ENCODE measurements around the gene CRELD2. TPM values are rescaled to one million over a fixed set of nuclear protein-coding genes. Genes with fewer than 3 reads are reported as not detected.

Gene CRELD2
- total and polyA plus RNA-seq, 2 of the 13 experiments (the other 11 are each of a cell fraction or from before 2014, with no cell fraction given), result 17.2 to 44.7 TPM

DNA sequence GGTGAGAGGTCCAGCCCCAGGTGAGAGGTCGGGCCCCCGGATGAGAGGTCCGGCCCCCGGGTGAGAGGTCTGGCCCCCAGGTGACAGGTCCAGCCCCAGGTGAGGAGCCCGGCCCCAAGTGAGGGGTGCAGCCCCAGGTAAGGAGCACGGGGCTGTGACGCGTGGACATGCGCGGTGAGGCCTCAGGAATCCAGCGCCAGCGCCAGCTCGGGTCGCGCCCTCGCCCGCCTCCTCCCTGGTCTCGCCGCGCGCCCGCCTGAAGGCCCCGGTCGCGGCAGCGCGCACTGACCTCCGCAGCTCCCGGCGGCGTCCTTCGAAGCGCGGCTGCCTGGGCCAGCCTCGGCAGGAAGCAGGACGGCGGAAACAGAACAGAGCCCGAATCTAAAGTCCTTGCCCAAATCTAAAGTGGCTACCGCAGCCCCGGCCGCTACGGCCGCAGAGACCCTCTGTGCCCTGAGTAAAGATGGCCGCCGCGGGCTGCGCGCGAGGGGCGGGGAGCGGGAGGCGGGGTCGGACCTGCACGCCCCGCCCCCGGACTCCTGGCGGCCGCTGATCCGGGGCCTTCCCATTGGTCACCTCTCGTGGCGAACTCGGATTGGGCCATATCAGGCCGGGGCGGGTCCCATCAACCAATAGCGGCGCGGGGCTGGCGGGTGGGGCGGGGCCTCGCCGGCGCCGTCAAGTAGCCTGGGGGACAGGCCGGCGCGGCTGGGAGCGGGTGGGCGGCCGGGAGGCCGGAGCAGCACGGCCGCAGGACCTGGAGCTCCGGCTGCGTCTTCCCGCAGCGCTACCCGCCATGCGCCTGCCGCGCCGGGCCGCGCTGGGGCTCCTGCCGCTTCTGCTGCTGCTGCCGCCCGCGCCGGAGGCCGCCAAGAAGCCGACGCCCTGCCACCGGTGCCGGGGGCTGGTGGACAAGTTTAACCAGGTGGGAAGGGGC lies at the start of gene CRELD2, which contains the start of gene ALG12 (continued):
- TF ChIP-seq ZNF574 (CRISPR knock-in tag; IDR thresholded peaks at IDR 0.05) (peak; percentile 94), ZNF549 (CRISPR knock-in tag; IDR thresholded peaks at IDR 0.05) (no peak), ZNF263 (CRISPR knock-in tag; IDR thresholded peaks at IDR 0.05) (peak; percentile 30; the same call in 1 of the 2 replicates), ZFP37 (CRISPR knock-in tag; IDR thresholded peaks at IDR 0.05; ENCODE audit: borderline replicate concordance) (no peak)

DNA sequence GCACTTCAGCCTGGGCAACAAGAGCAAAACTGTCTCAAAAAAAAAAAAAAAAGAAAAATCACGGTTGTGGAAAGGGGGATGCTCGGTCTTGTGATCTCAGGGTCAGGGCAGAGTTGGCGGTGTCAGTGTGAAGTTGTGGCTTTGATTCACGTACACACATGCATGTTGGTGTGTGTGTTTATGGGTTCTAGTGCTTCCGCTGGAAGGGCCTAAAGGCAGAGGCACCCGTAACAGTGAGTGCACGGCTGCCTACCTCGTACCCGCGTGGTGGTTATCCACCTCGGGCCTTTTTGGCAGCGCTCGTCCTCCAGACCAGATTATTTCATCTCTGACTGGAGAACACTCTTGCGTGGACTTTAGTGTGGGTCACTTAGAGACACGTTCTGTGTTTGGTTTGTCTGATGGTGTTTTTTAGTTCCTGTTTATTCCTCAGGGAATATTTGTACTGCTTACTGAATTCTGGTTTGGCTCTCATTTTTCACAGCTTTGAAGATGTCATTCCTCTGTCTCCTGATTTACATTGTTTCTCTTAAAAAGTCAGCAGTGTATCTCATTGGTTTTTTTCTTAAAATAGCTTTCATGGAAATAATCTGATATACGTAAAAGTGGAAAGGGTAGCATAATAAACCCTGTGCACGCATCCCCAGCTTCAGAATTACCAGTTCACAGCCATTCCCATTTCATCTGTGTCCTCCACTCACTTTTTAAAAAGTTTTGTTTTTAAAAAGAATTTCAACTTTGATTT lies 49.2 kb upstream of the CRELD2 start:
- Histone ChIP-seq H2AFZ (ENCODE audit: low read length) (no peak overlapping the region), H3K4me3 (replicated peaks in 1 of 3; ENCODE audit: insufficient read depth in 1 of 3, low read depth in 2 of 3, low read length in 3 of 3) (no peak overlapping the region), H3K79me2 (ENCODE audit: insufficient read depth, low read length) (peaks cover 79% of the 10 kb centered on the region), H3K27me3 (ENCODE audit: control insufficient read depth in 1 of 2, insufficient read depth in 2 of 2, low read length in 2 of 2) (no peaks in the 10 kb centered on the region), H3K27ac (ENCODE audit: extremely low read length, insufficient read depth, low read length) (no peak overlapping the region), H3K4me2 (ENCODE audit: low read depth, low read length) (no peak overlapping the region), H3K4me1 (ENCODE audit: insufficient read depth, low read length) (peaks cover 40% of the 10 kb centered on the region), H4K20me1 (ENCODE audit: insufficient read depth, low read length) (peaks cover 11% of the 10 kb centered on the region; the same call in 1 of the 2 replicates), H3K9me3 (ENCODE audit: low read length) (peaks cover 14% of the 10 kb centered on the region), H3K9ac (ENCODE audit: insufficient read depth, low read depth, low read length) (no peak overlapping the region), H3K36me3 (replicated peaks in 1 of 2; ENCODE audit: control insufficient read depth in 1 of 2, insufficient read depth in 2 of 2, low read length in 2 of 2) (no peaks in the 10 kb centered on the region; a peak in 1 of 5 replicates)
- DNase-seq (ENCODE audit: low spot score) (no peak), FAIRE-seq (no peak), ATAC-seq (no peak)
- intact Hi-C loops (cut with micrococcal nuclease; ENCODE audit: unreplicated experiment), result loop anchor here (1.0 kb wide), 1 partner anchor 49 kb away; the partner anchor contains the start of genes ALG12 and CRELD2
- in situ Hi-C loops (cut with HindIII; ENCODE audit: extremely low pct_ligation_motif_present, low pct_unique_long_range_greater_than_20kb), result no loop called here
- WGBS (ENCODE audit: low lambda C conversion rate), result 75% methylated on average over 10 of the region's 17 CpGs
- ChIA-PET POLR2A (interaction anchor here (1.8 kb wide), 1 partner anchor 17 kb away, joined by 6 read pairs; no protein-coding TSS in a partner anchor), CTCF (ENCODE audit: low intra/inter-chr PET ratio, low total read pairs) (no interaction called here)
- BruUV-seq (replicated peaks), result no TSS peak
- TF ChIP-seq, protein P1, sequence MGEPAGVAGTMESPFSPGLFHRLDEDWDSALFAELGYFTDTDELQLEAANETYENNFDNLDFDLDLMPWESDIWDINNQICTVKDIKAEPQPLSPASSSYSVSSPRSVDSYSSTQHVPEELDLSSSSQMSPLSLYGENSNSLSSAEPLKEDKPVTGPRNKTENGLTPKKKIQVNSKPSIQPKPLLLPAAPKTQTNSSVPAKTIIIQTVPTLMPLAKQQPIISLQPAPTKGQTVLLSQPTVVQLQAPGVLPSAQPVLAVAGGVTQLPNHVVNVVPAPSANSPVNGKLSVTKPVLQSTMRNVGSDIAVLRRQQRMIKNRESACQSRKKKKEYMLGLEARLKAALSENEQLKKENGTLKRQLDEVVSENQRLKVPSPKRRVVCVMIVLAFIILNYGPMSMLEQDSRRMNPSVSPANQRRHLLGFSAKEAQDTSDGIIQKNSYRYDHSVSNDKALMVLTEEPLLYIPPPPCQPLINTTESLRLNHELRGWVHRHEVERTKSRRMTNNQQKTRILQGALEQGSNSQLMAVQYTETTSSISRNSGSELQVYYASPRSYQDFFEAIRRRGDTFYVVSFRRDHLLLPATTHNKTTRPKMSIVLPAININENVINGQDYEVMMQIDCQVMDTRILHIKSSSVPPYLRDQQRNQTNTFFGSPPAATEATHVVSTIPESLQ (CRISPR knock-in tag; conservative IDR thresholded peaks at IDR 0.05), result no peak
- TF ChIP-seq ARNTL (CRISPR knock-in tag; IDR thresholded peaks at IDR 0.05) (no peak), ZFP90 (CRISPR knock-in tag; IDR thresholded peaks at IDR 0.05; ENCODE audit: borderline replicate concordance) (no peak), SAP130 (CRISPR knock-in tag; IDR thresholded peaks at IDR 0.05; ENCODE audit: low read depth) (no peak), RBAK (CRISPR knock-in tag; IDR thresholded peaks at IDR 0.05) (no peak), ISX (CRISPR knock-in tag; conservative IDR thresholded peaks at IDR 0.05) (no peak)
- TF ChIP-seq, protein P2, sequence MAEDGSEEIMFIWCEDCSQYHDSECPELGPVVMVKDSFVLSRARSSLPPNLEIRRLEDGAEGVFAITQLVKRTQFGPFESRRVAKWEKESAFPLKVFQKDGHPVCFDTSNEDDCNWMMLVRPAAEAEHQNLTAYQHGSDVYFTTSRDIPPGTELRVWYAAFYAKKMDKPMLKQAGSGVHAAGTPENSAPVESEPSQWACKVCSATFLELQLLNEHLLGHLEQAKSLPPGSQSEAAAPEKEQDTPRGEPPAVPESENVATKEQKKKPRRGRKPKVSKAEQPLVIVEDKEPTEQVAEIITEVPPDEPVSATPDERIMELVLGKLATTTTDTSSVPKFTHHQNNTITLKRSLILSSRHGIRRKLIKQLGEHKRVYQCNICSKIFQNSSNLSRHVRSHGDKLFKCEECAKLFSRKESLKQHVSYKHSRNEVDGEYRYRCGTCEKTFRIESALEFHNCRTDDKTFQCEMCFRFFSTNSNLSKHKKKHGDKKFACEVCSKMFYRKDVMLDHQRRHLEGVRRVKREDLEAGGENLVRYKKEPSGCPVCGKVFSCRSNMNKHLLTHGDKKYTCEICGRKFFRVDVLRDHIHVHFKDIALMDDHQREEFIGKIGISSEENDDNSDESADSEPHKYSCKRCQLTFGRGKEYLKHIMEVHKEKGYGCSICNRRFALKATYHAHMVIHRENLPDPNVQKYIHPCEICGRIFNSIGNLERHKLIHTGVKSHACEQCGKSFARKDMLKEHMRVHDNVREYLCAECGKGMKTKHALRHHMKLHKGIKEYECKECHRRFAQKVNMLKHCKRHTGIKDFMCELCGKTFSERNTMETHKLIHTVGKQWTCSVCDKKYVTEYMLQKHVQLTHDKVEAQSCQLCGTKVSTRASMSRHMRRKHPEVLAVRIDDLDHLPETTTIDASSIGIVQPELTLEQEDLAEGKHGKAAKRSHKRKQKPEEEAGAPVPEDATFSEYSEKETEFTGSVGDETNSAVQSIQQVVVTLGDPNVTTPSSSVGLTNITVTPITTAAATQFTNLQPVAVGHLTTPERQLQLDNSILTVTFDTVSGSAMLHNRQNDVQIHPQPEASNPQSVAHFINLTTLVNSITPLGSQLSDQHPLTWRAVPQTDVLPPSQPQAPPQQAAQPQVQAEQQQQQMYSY (CRISPR knock-in tag; IDR thresholded peaks at IDR 0.05), result no peak

Data from HepG2 (cell line).